ENCODE results near the gene SNAI3.

SNAI3 gene

DNA sequence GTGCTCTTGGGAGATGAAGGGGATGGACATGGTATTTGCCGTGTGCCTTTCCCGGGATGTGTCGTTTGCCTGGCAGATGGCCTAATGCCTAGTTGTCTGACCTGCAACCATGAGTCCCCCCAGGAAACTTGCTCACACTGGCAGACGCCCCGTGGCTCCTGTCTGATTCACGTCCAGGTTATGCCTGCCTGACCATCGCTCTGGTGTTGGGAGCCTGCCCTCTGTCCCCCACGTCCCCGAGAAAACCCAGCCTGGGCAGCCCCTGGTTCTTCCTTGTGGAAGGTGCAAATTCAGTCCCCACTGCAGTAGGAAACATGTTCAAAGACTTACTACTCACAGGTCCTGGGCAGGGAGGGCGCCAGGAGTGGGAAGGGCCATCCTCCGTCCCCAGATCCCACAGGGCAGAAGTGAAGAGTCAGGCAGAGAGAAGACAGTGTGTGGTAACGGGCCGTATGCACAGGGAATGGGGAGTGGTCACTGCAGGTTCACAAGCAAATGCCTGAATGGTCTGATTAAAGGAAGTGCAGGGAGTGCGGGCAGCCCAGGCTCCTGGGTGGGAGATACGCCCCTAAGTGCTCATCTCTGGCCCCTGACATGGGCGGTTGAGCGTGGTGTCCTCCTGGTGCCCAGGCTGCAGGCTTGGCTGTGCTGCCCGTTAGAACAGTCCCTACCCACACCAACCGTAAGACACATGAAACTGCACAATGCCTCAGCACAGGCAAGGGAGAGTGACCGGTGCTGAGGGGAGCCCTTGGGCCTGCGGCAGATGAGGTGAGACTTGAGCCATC is 4.2 kb upstream of the SNAI3 start:
- no peaks in the 10 kb centered on the region for H3F3A ChIP-seq (ENCODE audit: insufficient read depth)
- no peak overlapping the region for H3K27ac ChIP-seq (ENCODE audit: low read depth, low read length)
- no peaks in the 10 kb centered on the region for H4K20me1 ChIP-seq (ENCODE audit: low read depth, low read length)
- no peaks in the 10 kb centered on the region for H3K36me3 ChIP-seq (ENCODE audit: low read length)
- TF ChIP-seq, protein P1, sequence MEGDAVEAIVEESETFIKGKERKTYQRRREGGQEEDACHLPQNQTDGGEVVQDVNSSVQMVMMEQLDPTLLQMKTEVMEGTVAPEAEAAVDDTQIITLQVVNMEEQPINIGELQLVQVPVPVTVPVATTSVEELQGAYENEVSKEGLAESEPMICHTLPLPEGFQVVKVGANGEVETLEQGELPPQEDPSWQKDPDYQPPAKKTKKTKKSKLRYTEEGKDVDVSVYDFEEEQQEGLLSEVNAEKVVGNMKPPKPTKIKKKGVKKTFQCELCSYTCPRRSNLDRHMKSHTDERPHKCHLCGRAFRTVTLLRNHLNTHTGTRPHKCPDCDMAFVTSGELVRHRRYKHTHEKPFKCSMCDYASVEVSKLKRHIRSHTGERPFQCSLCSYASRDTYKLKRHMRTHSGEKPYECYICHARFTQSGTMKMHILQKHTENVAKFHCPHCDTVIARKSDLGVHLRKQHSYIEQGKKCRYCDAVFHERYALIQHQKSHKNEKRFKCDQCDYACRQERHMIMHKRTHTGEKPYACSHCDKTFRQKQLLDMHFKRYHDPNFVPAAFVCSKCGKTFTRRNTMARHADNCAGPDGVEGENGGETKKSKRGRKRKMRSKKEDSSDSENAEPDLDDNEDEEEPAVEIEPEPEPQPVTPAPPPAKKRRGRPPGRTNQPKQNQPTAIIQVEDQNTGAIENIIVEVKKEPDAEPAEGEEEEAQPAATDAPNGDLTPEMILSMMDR (IDR thresholded peaks at IDR 0.05; ENCODE audit: insufficient read depth, low read length, poor library complexity, severe bottlenecking), result no peak
- no peak for TF ChIP-seq EZH2phosphoT487 (conservative IDR thresholded peaks at IDR 0.05; ENCODE audit: low read length)
- H3K9ac ChIP-seq (ENCODE audit: low read length), result no peak overlapping the region
- H3K79me2 ChIP-seq (ENCODE audit: insufficient read depth, low read length), result no peaks in the 10 kb centered on the region
- H3K27me3 ChIP-seq (ENCODE audit: low read length), result no peaks in the 10 kb centered on the region
- H3K4me2 ChIP-seq (ENCODE audit: low read depth, low read length, poor library complexity, severe bottlenecking), result no peak overlapping the region
- no peaks in the 10 kb centered on the region for H3K9me2 ChIP-seq (replicated peaks; ENCODE audit: insufficient read depth, low read length)
- H2AFZ ChIP-seq (ENCODE audit: low read depth, low read length, severe bottlenecking), result no peak overlapping the region
- H3K9me3 ChIP-seq (ENCODE audit: insufficient read depth, low read length), result no peaks in the 10 kb centered on the region
- H3K4me3 ChIP-seq (ENCODE audit: insufficient read depth, low read length, poor library complexity, severe bottlenecking), result no peak overlapping the region

DNA sequence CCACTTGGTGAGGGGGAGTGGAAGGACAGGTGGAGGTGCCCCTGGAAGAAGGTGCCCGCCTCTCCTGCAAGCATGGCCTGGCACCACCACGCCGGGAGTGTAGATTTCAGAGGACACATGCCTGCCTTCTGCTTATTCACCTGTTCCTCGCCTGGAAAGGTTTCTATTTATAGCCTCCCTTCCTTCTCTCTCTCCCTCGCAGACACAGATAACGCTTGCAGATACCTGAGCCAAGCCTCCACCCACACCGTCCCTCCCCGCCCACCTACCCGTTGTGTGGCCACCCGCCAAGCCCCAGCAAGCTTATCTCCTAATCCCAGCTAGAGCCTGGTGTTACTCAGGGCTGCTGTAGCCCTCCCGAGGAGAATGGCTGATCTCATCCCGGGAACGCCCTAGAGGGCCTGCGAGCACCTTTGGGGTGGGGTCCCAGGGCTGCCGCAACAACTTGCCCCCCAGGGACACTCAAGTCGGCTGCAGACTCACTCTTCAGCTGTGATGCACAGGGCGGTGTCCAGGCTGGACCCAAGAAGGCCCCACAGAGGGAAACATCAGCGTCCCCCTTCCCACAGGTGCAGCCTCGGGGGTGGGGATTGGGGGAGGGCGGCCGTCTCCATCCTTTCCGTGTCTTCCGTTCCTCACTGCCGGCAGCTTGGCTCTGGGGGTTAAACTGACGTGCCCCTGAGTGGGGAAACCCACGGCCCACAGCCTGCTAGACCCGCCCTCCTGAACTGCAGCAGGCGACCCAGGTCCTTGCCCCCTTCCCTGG is 1.9 kb upstream of the SNAI3 start:
- Histone ChIP-seq H3K4me3 (ENCODE audit: insufficient read depth, low read length, poor library complexity, severe bottlenecking) (no peak overlapping the region), H2AFZ (ENCODE audit: low read depth, low read length, severe bottlenecking) (no peak overlapping the region), H3K36me3 (ENCODE audit: low read length) (no peaks in the 10 kb centered on the region), H3K9ac (ENCODE audit: low read length) (no peak overlapping the region), H3K79me2 (ENCODE audit: insufficient read depth, low read length) (no peaks in the 10 kb centered on the region), H3F3A (ENCODE audit: insufficient read depth) (no peaks in the 10 kb centered on the region), H3K27ac (ENCODE audit: low read depth, low read length) (no peak overlapping the region), H3K27me3 (ENCODE audit: low read length) (no peaks in the 10 kb centered on the region), H3K9me3 (ENCODE audit: insufficient read depth, low read length) (no peaks in the 10 kb centered on the region), H4K20me1 (ENCODE audit: low read depth, low read length) (no peaks in the 10 kb centered on the region), H3K9me2 (replicated peaks; ENCODE audit: insufficient read depth, low read length) (no peaks in the 10 kb centered on the region), H3K4me2 (ENCODE audit: low read depth, low read length, poor library complexity, severe bottlenecking) (no peak overlapping the region)
- TF ChIP-seq EZH2phosphoT487 (conservative IDR thresholded peaks at IDR 0.05; ENCODE audit: low read length), result no peak
- TF ChIP-seq, protein P1 (IDR thresholded peaks at IDR 0.05; ENCODE audit: insufficient read depth, low read length, poor library complexity, severe bottlenecking), result no peak

DNA sequence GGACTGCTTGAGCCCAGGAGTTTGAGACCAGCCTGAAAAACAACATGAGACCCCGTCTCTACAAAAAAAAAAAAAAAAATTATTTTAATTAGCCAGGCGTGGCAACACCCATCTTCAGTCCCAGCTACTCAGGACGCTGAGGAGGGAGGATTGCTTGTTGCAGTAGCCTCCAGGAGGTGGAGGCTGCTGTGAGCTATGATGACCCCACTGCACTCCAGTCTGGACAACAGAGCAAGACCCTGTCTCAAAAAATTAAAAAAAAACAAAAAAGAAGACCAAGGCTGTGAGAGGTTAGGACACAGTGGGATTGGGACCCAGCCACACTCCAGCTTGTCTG is 1.3 kb upstream of the SNAI3 start:
- Histone ChIP-seq H3K9me3 (ENCODE audit: insufficient read depth, low read length) (no peaks in the 10 kb centered on the region), H3K4me3 (ENCODE audit: insufficient read depth, low read length, poor library complexity, severe bottlenecking) (no peak overlapping the region), H3K36me3 (ENCODE audit: low read length) (no peaks in the 10 kb centered on the region), H2AFZ (ENCODE audit: low read depth, low read length, severe bottlenecking) (no peak overlapping the region), H3K27ac (ENCODE audit: low read depth, low read length) (no peak overlapping the region), H3K9ac (ENCODE audit: low read length) (no peak overlapping the region), H3K79me2 (ENCODE audit: insufficient read depth, low read length) (no peaks in the 10 kb centered on the region), H3F3A (ENCODE audit: insufficient read depth) (no peaks in the 10 kb centered on the region), H3K9me2 (replicated peaks; ENCODE audit: insufficient read depth, low read length) (no peaks in the 10 kb centered on the region), H3K4me2 (ENCODE audit: low read depth, low read length, poor library complexity, severe bottlenecking) (no peak overlapping the region), H3K27me3 (ENCODE audit: low read length) (no peaks in the 10 kb centered on the region), H4K20me1 (ENCODE audit: low read depth, low read length) (no peaks in the 10 kb centered on the region)
- no peak for TF ChIP-seq EZH2phosphoT487 (conservative IDR thresholded peaks at IDR 0.05; ENCODE audit: low read length)
- TF ChIP-seq, protein P1 (IDR thresholded peaks at IDR 0.05; ENCODE audit: insufficient read depth, low read length, poor library complexity, severe bottlenecking), result no peak

All from SU-DHL-6 (cell line).